ENCODE measurements around the gene CCNG1. TPM values are rescaled to one million over a fixed set of nuclear protein-coding genes. Genes with fewer than 3 reads are reported as not detected.
A peak's percentile ranks its signal among the peaks of the same experiment; 100 is the strongest.
"Not testable (repeated sequence)": the region's sequence is repeated elsewhere in the genome, so short reads cannot be mapped to it uniquely, and the experiment has no call there.

CCNG1 gene, protein sequence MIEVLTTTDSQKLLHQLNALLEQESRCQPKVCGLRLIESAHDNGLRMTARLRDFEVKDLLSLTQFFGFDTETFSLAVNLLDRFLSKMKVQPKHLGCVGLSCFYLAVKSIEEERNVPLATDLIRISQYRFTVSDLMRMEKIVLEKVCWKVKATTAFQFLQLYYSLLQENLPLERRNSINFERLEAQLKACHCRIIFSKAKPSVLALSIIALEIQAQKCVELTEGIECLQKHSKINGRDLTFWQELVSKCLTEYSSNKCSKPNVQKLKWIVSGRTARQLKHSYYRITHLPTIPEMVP
- 215 and 230 TPM in 2 replicates for total RNA-seq (2014; rRNA removed; shearing (Covaris generic))

DNA sequence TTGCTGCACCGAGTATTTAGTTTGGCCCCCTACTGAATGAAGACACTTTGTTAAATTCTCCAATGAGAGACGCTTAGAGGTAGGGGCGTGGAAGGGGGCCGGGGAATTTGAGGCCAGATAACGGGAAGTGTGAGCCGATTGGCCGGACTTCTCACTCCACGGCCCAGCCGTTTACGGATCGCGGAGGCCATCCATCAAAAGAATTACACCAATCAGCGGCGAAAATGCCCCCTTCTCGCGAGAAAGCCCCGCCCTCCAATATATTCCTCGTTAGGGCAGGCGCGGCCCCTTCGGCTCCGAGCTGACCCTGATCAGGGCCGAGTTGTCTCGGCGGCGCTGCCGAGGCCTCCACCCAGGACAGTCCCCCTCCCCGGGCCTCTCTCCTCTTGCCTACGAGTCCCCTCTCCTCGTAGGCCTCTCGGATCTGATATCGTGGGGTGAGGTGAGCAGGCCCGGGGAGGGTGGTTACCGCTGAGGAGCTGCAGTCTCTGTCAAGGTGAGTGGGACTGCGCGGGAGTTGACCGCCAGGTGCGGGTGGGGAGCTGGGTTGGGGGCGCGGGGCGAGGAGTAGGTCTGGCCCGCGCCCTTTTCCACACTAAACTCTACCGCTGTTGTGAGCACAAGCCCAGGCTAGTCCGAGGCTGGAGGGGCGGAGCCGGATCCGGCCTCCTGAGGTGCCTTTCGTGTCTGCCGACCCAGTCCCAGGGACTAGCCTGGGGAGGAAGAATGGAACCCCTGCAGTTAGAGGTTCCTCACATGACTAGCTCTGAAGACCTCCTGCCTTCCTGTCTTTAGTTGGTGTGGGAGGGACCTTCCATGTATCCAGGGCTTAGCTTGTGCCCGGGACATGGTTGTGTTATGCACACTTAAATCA lies at the start of gene CCNG1:
Gene CCNG1, plus strand, starts transcription at position 287 of the 874 bp plus-strand sequence. CDS start 1,662 bp downstream, outside the sequence.
- DNase-seq (ENCODE audit: low spot score) = peak; percentile 95

DNA sequence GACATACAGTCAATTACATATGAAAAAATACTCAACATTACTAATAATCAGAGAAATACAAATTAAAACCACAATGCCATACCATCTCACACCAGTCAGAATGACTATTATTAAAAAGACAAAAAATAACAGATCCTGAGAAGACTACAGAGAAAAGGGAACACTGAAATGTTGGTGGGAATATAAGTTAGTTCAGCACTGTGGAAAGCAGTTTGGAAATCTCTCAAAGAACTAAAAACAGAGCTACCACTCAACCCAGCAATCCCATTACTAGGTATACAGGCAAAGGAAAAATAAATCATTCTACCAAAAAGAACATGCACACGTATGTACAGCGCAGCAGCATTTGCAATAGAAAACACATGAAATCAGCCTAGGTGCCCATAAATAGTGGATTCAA lies 41.6 kb upstream of the CCNG1 start:
- DNase-seq (ENCODE audit: low spot score) = no peak

DNA sequence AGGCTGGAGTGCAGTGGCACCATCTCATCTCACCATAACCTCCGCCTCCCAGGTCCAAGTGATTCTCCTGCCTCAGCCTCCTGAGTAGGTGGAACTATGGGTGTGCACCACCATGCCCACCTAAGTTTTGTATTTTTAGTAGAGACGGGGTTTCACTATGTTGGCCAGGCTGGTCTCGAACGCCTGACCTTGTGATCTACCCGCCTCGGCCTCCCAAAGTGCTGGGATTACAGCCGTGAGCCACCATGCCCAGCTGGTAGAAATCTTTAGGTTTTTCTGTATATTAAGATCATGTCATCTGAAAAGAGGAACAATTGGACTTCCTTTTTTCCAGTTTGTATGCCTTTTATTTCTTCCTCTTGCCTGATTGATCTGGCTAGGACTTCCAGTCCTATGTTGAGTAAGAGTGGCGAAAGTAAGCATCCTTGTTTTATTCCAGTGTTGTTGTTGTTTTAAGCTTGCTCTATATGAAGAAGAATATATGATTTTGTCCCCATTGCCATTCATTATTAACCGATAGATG lies 40.5 kb upstream of the CCNG1 start:
- DNase-seq (ENCODE audit: low spot score) = not testable (repeated sequence)

DNA sequence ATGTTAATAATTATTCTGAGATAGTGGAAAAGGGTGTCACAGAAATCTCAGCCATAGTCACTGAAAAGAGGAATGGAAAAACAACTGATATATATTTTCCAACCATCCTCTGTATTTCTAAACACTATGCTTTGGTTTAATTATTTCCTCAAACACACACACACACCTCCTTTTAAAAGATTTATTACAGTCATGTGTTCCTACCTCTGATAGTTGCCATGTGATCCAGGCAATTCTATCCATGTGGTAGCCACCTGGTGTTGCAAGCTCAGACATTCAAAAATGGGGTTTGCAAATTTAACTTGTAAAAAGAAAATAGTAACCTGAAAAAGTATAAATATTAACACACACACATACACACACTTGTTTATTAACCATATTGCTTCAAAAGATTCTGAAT lies 40.0 kb upstream of the CCNG1 start:
- no peak for DNase-seq (ENCODE audit: low spot score)

DNA sequence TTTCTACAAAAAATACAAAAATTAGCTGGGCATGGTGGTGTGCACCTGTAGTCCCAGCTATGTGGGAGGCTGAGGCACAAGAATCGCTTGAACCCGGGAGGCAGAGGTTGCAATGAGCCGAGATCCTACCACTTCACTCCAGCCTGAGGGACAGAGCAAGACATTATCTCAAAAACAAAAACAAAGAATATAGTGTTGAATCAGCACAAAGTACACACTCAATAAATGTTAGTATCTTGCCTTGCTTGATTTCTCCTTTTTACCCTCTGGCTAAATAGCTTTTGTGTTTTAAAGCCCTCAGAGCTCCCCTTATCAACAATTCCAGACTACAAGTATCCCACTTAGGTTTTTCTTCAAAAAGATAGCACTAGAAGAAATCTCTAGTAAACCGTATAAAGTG lies 37.5 kb upstream of the CCNG1 start:
- no peak for DNase-seq (ENCODE audit: low spot score)

DNA sequence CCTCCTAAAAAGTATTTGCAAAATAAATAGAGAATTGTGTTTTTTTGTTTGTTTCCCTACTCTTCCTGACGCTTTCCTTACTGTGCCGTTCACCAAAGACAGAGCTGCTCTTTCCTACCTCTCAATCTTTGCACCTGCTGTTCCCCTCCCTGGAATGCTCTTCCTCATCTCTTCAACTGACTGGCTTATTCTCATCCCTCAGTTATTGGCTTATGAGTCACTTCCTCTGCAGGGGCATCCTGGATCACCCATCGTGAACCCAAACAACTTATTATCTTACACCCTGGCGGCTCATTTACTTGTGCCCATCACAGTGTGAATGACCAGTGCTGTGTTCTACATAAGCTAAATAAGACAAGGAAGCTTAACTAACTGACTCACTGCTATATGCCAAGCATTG lies 36.1 kb upstream of the CCNG1 start:
- no peak for DNase-seq (ENCODE audit: low spot score)

DNA sequence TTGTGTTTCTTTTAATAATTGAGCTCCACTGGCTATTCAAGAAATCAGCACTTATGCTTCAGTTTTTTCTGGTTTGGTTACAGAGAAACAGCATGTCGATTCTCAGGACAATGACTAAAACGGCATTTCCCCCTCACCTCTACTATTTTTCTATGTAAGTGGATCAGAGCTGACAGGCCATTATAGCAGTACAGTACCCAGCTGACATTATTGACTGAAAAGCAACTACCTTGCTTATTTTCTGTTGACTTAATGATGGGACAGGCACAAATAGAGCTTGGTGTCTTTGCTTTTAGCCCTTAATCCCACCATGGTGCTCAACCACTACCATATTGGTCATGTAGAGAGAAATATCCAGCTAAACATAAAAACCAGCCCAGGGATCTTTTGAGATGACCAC lies 35.4 kb upstream of the CCNG1 start:
- DNase-seq (ENCODE audit: low spot score) = no peak

DNA sequence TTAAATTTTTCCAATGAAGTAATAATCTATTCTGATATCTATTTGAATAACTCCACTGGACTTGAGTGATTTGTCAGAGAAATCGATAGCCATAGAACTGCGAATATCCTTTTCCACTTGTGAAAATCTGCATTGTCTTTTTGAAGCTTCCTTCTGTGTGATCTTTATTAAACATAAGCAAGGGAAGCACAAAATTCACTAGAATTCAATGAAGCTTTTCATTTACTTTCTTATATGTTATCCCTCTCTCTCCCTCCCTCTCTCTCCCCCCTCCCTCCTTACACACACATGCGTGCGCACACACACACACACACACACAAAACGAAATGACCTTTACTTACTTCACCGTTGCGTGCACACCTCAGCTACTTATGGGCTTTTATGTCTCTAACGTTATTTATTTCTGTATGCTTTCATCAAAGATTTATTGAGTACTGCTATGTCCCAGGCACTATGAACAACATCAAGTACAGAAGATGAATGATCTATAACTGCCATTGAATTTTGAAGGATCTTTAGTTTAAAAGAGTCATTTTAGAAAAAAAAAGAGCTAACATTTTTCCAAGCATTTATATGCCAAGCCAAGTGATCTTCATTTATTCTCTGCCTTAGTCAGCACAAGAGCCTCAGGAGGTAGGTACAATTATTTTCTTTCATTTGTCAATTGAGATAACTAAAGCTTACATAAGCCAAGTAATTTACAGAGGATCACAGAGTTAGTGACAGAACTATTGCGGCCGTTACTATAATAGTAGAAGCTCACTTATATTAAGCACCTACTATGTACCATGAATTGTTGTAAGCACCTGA lies 32.8 kb upstream of the CCNG1 start:
- no peak for DNase-seq (ENCODE audit: low spot score)

DNA sequence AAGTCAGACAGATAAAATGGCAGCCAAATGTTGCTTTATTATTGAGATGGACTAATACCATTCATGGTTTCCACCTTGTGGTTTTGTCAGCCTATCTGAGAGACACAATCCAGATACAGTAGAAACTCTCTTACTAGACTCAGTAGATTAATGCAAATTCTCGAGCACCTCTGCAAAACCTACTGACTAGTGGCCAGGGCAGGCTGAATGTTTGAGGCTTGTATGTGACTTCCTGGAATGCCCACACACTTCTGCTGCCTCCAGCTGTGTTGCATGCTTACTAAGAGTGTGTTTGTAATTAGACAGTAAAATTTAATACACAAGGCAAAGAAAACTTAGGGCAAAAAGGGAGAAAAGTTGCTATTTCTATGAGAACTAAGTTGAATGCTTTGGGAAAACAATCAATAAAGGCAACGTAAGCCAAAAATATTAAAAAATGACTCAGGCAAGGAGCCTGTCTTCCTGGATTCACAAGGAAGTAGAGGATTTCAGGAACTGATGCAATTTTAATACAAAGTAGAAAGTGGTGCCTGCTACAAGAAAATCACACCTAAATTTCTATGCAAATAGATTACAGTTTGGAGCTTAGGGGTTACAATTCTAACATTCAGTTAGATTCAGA lies 30.2 kb upstream of the CCNG1 start:
- peak; percentile 30 for DNase-seq (ENCODE audit: low spot score)

DNA sequence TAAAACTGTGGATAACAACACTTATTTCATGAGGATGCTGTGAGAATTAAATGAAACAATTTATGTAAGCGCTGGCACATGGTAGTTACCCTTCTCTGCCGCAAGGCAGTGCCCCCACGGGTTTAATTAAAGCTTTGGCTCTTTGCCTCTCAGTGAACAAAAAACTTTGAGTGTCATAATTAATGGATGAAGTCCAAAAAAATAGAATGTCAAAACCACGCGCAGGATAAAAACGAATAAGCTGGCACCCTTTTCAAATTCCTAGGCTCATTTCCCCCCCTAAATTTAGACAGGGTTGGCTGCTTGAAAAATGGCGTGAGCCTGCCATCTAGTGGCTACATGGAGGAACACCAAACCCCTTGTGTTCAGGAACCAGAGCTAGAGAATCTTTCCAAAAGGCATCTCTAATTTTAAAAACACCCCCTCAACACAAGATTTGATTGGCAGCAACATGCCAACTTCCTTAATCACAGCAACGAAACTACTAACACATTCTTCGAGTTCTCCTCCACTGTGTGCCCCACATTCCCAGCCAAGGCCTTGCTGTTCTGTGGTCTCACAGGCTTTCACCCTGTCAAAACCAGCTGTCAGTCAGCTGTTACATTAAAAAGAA lies 29.0 kb upstream of the CCNG1 start:
- DNase-seq (ENCODE audit: low spot score) = peak; percentile 52

DNA sequence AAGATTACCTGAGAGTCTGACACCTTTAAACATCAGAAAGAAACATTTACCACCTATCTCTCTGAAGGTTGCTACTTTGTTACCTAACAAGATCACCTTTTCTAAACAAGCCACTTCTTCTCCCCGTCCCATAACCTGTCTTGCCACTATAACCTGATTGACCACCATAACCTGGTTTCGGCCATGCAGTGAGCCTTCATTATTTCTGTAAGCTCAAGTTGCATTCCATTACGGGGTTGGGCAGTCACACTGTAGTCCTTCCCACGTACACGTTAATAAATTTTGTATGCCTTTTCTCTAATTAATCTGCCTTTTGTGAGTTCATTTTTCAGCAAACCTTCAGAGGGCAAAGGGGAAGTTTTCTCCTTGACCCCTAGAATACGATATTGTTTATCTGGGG lies 28.0 kb upstream of the CCNG1 start:
- DNase-seq (ENCODE audit: low spot score) = no peak

DNA sequence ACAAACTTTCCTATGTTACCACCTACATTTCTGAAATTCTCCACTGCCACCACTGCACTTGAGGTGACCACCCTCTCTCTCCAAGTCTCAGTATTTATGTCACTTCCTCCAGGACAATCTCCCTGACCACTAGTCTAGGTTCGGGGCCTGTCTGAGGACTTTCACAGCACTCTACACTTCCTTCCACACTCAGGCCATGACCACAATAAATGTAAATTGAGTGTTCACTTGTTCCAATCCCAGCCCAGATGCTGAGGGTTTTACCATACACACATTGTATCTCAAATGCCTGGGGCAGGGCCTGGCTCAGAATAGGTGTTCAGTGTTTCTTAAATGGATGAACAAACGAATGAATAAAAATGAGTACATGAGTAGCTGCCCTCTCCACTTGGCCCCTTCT lies 26.9 kb upstream of the CCNG1 start:
- DNase-seq (ENCODE audit: low spot score) = no peak

DNA sequence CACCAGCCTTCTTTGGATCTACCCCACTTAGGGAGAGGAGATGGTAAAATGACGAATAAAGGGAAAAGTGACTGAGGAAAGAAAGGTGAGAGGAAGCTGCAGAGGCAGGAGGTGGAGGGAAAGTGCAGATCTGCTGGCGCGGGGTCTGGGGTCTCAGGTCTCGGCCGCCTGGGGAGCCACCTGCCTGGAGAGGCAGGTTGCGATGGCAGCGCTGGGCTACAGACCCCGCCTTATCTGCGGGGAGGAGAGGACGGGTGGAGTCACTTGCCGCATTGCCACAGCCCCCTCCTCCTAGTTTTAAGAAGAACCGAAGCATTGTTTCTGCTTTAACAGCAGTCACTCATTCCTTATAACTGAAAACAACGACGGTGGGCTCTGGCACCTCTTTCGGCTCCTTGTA lies 21.7 kb upstream of the CCNG1 start:
- DNase-seq (ENCODE audit: low spot score) = not testable (repeated sequence)

DNA sequence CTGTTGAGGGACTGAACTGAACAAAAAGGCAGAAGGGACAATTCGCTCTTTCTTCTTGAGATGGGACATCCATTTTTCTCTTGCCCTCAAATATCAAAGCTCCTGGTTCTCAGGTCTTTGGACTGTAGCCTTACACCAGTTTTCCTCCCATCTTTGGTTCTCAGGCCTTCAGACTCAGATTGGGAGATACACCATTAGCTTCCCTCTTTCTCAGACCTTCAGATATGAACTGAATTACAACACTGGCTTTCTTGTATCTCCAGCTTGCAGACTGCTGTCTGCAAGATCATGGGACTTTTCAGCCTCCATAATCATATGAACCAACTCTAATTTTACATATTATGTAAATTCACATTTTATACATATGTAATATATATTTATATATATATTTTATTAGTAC lies 12.6 kb upstream of the CCNG1 start:
- no peak for DNase-seq (ENCODE audit: low spot score)

DNA sequence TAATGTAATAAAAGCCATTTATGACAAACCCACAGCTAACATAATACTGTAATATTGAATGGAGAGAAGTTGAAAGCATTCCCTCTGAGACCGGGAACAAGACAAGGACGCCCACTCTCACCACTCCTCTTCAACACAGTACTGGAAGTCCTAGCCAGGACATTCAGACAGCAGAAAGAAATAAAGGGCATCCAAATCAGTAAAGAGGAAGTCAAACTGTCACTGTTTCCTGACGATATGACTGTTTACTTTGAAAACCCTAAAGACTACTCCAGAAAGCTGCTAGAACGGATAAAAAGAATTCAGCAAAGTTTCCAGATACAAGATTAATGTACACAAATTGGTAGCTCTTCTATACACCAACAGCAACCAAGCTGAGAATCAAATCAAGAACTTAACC lies 11.3 kb upstream of the CCNG1 start:
- not testable (repeated sequence) for DNase-seq (ENCODE audit: low spot score)

DNA sequence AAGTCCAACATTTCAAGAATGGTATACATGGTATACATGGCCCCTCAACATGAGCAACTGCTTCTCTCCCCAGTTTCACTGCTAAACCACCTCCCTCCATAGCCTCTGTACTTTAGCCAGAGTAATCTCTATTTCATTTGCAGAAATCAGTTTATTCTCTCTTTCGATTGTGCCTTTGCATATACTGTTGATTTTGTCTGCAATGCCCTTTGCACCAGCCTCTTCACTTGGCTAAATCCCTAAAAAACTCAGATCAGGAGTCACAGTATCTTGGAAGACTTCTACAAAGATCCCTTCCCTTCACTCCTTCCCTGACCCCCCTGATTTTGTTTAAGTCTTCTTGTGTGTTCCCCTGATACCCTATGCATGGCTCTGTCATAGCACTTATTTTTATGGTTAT lies 4.9 kb upstream of the CCNG1 start:
- DNase-seq (ENCODE audit: low spot score) = no peak

DNA sequence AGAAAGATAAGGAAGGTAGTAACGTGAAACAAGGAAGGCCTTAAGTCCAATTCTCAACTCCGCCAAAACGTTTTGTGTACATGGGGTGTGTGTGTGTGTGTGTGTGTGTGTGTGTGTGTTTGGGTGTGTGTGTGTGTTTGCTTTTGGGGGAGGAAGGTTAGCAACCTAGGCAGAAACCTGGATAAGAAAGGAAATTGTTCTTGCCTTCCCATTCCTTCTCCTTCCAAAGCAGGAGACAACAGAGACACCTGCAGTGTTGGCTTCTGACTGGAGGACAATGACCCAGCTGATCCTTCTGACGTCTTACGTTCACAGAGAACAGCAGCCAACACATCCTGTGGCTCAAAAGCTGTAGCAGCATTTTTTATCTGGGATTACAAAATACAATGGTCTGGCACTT lies 4.1 kb upstream of the CCNG1 start:
- no peak for DNase-seq (ENCODE audit: low spot score)

DNA sequence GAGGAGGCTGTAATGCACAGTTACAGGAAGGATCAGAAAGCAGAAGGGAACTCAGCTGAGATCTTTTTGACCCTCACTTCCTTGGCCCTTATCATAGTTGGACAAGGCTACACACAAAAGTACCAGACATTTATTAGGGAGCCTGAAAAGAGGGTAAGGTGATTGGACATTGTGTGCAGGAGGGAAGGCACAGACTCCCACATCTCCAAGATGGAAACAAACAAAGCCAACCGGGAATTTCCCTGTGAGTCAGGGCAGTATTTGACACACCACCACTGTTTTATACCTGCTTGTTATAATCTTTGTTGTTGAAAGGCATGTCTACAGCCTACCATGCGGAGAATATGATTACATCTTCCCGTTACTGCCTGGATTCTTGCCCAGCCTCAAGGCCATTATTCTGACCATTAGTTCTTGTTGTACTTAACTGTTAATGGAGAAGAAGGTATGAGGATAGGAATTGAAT lies 3.0 kb upstream of the CCNG1 start:
- no peak for DNase-seq (ENCODE audit: low spot score)

DNA sequence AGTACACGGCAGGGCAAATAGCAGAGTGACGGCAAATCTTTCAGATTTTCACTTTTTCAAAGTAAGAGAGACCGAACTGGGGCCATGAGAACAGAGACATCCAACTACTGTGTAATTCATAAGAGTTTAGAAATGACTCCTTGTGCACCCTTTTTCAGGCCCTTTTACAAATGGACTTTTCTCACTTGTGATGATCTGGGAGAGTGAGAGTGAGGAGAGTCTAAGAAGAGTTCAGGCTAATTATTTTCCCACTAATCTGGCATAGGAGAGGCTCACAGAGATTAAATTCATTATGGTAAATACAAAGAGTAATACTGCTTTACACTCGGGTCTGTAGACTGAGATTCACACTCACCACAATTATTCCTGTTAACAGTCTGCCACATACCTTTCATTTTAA lies 880 bp upstream of the CCNG1 start:
- DNase-seq (ENCODE audit: low spot score) = no peak

DNA sequence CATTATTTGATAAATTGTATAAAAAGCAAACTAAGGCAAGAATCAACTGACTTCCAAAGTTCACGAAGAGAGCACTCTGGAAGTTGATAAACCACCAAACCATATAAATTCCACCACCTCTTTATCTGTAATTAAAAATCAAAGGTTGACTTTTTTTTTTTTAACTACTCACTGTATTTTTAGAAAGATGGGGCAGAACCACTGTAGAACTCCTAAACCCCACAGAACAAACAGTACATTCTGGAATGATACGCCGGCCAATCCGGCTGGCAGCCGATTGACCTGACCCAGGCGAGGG lies 435 bp upstream of the CCNG1 start:
- DNase-seq (ENCODE audit: low spot score) = no peak

DNA sequence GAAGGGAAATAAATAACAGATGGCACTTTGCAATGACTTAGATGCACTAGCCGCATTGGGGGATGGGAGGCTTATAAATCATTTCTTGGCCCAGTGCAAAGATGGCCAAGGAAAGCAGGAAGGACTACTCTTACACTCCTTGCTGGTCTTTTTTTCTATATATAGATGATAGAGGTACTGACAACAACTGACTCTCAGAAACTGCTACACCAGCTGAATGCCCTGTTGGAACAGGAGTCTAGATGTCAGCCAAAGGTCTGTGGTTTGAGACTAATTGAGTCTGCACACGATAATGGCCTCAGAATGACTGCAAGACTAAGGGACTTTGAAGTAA lies 1.7 kb downstream of the CCNG1 start:
- peak; percentile 80 for DNase-seq (ENCODE audit: low spot score)

Measured in H4 (cell line).